ENCODE data around the gene PANK2.

GRCh38 chr20:3976511-3976910, 87.3 kb downstream of the PANK2 start:
- TF ChIP-seq CTCF (IDR thresholded peaks at IDR 0.05; ENCODE audit: insufficient read depth, low read depth, low read length) (no peak), EZH2 (IDR thresholded peaks at IDR 0.05; ENCODE audit: insufficient read depth, low read length) (no peak)
